SW 1271 (cell line): ENCODE data around the gene C1QTNF2.

Experiments
- DNase-seq, 2 experiments: peaks; one replicate each; lab custom pipeline; 2025; lab: John Stamatoyannopoulos, UW

The C1QTNF2 gene

DNA sequence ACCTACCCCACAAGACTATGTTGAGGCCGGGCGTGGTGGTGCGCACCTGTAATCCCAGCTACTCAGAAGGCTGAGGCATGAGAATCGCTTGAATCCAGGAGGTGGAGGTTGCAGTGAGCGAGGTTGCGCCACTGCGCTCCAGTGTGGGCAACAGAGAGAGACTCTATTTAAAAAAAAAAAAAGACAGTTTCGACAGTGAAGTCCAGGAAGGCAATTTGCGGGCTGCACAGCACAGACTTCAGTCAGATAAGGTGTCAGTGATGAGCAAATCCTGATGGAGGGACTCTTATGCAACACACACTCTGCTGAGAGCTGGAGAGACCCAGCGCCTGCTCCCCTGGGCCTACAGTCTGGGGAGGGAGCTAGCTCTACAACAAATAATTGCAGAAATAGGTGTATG is 72.2 kb downstream of the C1QTNF2 start:
- no peak for DNase-seq

DNA sequence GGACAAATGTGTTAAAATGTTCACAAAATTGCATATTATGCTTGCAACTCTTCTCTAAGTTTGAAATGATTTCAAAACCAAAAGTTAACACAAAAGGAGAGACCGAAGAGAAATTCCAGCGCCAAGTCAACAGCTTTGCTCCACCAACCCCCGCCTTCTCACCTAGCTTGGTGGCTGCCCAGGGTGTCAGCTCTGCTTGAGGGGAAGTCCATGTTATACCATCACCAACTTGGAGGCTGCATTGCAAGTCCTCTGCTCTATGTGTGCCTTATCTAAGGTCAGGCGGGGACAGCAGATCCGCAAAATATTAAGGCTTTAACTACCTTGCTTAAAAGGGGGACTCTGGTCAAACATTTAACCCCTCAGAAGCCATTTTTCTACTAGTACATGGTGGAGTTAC is 72.7 kb downstream of the C1QTNF2 start:
- DNase-seq = no peak
